ENCODE data around the gene ACVR1. TPM values are rescaled to one million over a fixed set of nuclear protein-coding genes. Genes with fewer than 3 reads are reported as not detected.
A peak's percentile ranks its signal among the peaks of the same experiment; 100 is the strongest.

ACVR1 gene
- total RNA-seq, 1 donor from 2014 or later: 35.5 TPM

DNA sequence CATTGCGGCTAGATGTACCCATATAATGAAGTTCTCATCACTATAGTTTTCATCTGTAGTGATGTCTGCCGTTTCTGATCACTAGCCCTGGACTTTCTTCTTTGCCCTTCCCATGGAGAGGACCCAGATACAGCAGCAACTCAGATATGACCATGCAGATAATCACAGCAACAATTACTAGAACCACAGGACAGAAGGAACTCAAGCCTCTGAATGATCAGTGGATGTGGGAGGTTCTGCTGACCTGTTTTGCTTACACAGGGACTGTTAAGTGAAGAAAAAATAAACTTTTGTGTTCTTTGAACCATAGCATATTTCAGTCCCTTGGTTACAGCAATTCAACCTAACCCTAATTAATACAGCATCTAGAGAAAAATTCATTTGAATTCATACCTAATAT is 62.7 kb downstream of the ACVR1 start:
- ATAC-seq: no peak
- DNase-seq (ENCODE audit: low spot score): no peak
- intact Hi-C loops (cut with DNase I): no loop called here

DNA sequence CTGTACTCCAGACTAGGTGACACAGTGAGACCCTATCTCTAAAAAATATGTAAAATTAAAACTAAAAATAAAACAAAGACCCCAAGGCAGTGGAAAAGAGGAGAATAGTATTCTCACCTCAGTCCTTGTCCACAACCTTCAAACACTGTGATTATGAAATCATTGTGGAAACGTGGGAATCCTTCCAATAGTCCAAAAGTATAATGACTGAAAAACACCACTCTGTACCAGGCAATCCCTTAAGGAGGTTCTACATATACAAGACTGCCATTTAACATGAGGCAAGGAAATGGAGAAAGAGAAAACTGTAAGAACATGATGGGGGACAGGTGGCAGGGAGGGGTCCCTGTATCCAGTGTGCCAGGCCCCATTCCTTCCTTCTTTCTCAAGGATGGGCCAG is 66.1 kb downstream of the ACVR1 start:
- DNase-seq (ENCODE audit: low spot score) (no peak), ATAC-seq (peak; percentile 61)
- intact Hi-C loops (cut with DNase I): no loop called here

DNA sequence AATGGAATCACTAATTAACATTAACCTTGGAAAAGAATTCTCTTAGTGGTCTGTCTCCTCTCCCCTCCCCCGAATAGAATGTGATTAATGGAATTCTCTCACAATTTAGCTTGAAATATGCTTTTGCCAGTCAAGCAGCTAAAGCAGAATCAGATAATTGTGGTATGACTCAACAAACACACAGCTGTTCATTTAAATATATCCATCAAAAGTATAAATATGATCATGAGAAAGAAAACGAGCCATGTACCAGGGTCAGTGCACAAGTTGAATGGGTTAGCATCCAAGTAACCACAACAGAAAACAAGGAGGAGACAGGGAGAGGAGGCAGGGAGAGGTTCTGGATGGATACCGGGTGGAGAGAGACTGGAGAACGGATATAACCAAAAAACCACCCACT is 66.9 kb downstream of the ACVR1 start:
- DNase-seq (ENCODE audit: low spot score) (no peak), ATAC-seq (no peak)
- intact Hi-C loops (cut with DNase I): no loop called here

DNA sequence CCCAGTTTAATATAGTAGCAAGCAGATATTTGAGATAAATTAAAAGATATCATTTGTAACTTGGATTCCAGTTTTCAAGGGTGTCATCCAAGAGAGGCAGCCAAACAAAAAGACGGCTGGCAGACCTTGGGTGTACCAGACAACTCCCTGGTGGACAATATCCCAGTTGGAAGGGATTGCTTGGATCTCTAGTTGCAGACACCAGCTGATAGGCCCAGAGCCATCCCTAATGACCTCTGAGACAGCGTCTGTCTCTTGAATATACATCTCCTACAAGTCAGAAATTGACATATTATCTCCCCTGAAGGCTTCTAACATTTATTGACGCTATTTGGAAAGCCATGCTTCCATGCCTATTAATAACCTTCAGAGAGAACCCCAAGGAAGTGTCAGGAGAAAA is 67.7 kb downstream of the ACVR1 start:
- intact Hi-C loops (cut with DNase I): no loop called here
- no peak for ATAC-seq
- DNase-seq (ENCODE audit: low spot score): no peak

DNA sequence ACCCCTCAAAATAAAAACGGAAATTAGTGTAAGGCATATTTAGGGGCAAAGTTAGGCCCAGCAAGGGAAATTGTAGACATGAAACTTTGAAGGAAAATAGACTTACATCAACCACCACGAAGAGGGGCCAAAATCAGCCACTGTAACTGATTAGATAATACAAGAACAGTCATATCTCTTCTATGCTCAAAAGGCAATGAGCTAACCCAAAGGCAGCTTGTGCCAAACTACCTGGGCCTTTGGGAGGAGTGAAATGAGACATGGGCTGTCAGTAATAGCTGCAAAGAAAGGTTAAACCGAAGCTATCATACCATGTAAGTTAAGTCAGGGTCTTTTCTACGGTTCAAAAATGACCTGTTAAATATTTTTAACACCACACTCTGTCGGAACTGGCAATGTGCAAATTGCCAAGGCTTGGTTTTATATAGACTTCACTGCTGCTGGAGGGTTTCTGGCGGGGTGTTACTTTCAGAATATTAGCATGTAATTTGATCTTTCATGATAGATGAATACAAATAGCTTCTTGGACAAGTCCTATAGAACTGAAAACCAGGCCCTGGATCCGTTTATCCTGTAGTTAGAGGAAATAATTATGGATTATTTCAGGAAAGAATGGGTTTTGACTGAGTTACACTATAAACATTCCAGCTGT is 69.6 kb downstream of the ACVR1 start:
- intact Hi-C loops (cut with DNase I): no loop called here
- ATAC-seq: no peak
- DNase-seq (ENCODE audit: low spot score): no peak

DNA sequence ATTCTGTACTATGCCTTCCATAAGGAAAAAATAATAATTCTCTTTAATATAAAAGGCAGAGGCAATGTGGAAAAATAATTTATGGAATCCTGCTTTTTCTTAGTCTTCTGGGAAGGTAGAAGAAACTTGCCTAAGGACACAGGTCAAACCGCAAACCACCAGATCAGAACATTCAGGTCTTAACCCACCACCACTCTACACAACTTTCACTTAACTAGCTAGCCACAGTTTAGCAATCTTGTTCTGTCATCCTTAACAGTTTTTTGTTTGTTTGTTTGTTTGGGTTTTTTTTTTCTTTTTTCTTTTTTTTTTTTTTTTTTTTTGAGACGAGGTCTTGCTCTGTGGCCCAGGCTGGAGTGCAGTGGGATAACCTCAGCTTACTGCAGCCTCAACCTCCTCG is 70.6 kb downstream of the ACVR1 start:
- no peak for DNase-seq (ENCODE audit: low spot score)
- no peak for ATAC-seq
- intact Hi-C loops (cut with DNase I): no loop called here

DNA sequence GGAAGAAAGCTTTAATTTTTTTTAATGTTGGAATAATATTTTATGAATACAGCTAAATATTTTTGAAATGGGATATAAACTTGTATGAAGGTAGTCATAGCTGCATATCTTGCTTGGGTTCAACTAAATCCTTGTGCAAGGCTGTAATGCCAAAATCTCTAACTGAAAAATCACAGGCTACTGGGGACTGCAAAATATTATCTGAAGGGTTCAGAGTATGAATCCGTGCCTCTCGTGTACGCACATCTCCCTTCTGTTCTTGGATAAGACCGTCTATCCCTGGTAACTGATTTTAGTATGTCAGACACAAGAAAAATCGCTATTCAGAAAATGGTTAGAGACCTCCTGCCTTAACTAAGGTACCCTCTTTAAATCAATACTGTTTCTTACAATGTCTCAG is 71.8 kb downstream of the ACVR1 start:
- intact Hi-C loops (cut with DNase I): no loop called here
- DNase-seq (ENCODE audit: low spot score) (no peak), ATAC-seq (no peak)

DNA sequence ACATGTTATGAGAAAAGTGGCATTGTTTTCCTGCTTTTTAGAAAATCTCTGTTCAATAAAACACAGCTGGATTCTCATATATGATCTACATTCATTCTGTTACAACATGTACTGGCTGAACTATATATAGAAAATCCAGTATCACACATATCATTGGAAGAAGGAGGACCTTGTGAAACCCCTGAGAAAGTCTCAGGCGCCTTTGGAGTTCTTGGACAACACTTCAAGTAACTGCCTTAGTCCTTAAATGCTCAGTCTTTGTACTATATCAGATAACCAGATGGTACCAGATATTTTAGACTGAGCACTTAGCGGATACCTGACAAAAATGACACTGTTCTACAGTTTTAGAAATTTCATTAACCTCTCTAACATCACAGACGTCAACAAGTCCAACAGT is 72.2 kb downstream of the ACVR1 start:
- intact Hi-C loops (cut with DNase I): no loop called here
- no peak for DNase-seq (ENCODE audit: low spot score)
- ATAC-seq: no peak

DNA sequence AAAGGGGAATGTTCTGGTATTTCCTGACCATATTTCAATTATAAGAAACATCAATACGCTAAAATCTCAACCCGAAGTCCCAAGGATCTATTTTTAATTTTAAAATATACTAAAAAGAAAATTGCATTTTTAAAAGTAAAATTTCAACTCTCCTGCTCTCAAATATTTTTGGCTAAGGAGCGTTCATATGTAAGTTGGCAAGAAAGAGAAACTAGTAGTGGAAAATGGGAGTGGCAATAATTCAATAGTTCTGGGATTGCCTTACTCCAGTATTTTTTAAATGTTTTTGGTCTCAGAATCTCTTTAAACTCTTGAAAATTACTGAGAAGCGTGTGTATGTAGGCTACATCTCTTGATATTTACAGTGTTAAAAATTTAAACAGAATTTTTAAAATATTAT is 72.7 kb downstream of the ACVR1 start:
- ATAC-seq (no peak), DNase-seq (ENCODE audit: low spot score) (no peak)
- intact Hi-C loops (cut with DNase I): no loop called here

DNA sequence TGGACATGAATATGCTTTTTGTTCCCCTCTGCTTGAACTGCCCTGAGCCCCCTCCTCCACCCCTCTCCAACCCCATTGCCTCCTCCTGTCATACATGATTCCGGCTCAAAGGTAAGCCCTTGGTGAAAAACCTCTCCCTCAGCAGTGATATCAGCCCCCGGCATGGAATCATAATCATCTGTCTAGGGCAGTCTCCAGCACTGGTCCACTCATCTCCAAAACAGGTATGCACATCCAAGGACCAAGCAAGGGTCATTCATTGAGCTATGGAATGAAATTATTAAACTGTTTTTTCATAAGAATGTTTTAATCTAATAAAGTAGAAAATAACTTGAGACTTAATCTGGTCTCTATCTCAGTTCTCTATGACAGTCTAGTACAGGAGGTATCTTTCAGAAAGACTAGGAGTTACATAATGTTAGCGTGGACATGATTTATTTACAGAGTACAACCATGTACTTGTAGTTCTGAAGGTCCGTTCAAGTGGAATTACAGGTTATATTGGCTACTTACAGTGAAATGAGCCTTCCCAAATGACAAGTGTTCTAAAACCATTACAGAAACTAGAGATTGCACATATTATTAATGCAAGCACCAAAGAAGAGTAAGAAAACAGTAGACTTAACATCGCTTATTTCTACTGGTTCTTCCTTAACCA is 75.2 kb downstream of the ACVR1 start:
- DNase-seq (ENCODE audit: low spot score) (no peak), ATAC-seq (no peak)
- intact Hi-C loops (cut with DNase I): no loop called here

DNA sequence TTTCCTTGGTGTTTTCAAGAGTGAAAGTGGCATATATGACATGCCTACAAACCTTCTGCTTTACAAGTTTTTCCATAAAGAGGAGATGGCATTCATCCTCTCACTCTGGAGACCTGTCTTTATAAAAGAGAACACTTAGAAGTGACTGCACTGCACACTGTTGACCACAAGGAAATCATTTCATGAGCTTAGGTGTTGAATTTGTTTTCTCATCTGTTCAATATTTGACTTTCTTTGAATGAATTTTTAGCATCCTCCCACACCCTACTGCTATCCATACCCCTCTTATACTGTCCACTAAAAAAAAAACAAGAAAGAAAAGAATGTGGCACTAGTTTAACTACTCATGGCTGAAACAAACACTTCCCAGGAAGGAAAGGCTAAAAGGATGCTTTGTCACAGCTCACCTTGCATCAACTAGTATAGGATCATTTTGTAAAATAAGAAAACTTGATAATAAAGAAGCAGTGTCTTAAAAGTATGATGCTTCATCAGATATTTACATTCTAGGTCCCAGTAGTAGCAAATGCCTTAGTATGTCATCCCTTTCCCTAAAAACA is 83.0 kb downstream of the ACVR1 start:
- DNase-seq (ENCODE audit: low spot score) (no peak), ATAC-seq (no peak)
- intact Hi-C loops (cut with DNase I): no loop called here

DNA sequence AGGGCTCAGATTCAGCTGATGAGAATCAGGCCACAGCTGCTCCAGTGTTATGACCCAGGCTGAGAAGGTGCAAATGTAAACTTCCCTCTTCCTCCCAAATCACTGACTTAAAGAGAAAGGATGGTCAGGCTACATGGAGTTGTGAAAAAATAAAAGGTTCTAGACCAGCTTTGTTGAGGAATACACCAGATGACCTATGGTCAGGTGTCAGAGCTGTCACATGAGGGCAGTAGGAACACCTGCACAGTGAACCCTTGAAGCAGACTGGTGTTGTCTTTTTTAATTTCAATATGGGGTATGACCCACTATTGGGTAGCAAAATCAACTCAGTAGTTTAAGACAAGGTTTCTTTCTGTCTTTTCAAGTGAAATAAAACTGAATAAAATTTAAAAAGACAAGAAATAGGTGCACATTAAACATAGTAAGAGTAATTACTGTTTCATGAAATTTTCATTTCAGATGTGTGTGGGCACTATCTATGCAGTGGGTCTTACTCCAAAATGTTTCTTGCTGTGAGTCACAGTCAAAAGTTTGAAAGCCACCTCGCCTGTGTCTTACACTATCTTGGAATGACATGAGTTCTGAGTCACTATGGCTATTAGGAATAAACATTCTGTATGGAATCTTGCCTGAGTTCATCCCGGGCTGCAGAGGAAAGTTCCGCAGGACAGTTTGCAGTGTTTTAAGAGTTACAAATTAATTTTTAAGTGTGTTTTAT is 83.6 kb downstream of the ACVR1 start:
- intact Hi-C loops (cut with DNase I): no loop called here
- ATAC-seq: no peak
- DNase-seq (ENCODE audit: low spot score): no peak

DNA sequence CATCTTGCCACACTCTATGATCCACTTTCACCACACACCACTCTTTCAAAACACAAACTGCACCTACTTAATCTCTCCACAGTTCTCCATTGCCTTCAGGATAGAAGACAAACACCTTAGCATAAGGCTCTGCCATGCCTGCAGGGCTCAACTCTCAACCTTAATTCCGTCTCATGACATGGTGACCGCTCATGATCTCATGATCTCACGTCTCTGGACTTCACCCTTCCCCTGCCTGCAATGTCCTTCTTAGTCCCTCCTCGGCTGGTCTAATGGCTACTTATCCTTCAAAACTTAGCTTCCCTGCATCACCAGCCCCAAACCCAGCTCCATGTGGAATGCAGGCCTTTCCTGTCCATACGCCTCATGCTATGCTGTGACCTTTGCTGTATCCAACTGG is 85.3 kb downstream of the ACVR1 start:
- ATAC-seq: no peak
- DNase-seq (ENCODE audit: low spot score): no peak
- intact Hi-C loops (cut with DNase I): no loop called here

DNA sequence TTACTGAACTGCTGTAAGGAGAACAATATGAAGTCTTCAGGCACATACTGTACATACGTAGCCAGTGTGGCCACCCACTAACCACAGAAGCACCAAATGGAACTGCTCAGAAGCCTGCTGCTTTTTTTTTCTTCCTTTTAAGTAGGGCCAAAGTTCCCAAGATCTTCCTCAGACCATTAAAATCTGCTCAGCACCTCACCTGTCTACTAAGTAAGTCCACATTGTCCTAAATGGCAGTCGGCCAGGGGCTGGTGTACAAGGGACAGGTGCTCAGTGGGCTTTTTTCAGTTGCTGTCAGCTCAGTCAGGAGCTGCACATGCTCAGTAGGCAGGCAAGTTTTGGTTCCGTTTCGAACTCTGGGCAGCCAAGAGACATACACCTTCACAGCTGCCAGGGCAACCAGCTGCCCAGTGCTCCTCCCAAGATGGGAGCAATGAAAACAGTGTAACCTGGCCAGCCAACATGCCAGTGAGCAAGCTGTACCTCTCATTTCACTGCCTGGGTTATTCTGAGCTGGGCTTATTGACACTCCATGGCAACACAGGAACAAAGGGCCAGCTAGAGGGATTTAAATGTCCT is 86.1 kb downstream of the ACVR1 start:
- intact Hi-C loops (cut with DNase I): no loop called here
- DNase-seq (ENCODE audit: low spot score): no peak
- ATAC-seq: peak; percentile 11

DNA sequence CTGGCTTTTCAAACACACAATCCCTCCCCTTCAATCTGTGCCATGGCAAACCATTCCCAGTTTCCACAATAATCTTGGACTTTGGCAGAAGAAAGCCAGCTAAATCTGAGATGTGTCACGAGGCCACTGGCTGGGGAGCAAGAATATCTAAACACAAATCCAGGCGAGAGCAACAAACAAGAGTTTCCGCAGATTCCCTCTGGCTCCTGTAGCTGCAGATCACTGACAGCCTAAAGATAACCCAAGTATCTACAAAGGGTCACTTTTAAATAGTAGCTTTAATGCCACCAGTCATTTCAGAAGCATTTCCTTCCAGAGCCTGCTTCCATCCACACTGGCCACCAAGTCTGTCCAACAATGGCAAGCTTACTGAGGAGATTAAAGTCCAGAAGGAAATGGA is 86.9 kb downstream of the ACVR1 start:
- intact Hi-C loops (cut with DNase I): no loop called here
- ATAC-seq (peak; percentile 27), DNase-seq (ENCODE audit: low spot score) (no peak)

DNA sequence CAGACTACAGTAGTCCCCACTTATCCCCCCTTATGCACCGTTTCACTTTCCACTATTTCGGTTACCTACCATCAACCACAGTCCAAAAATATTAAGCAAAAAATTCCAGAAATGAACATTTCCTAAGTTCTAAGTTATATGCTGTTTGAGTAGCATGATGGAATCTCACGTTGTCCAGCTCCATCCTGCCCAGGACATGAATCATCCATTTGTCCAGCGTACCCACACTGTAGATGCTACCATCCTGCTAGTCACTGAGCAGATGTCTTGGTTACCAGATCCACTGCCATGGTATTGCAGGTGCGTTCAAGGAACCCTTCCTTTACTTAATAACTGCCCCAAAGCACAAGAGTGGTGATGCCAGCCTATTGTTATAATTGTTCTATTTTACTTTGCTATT is 87.9 kb downstream of the ACVR1 start:
- ATAC-seq: no peak
- intact Hi-C loops (cut with DNase I): no loop called here
- DNase-seq (ENCODE audit: low spot score): no peak

DNA sequence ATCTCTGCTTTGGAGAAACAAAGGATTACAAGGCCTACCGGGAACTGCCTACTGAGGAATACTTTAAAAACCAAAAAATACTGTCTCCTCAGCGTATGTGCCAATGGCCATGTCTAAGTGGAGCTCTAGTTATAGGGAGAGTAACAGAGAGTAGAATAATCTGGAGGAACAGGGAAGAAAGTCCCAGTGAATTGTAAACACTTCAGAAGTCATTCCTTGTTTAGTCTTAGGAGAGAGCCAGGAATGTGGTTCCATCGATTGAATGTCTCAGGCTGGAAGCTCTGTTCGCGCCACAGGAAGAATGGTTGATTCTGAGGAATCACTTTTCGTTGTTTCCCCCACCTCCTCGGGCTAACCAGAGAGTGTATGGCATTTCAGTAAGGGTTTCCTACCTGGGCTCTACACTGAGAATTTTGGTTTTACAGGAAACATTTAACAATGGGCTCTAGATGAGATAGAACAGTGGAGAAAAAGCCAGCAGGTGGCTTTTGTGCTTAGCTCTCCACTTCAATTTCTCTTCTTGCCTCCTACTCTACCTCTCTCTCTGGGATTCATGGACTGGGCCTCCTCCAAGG is 88.7 kb downstream of the ACVR1 start:
- DNase-seq (ENCODE audit: low spot score) (no peak), ATAC-seq (no peak)
- intact Hi-C loops (cut with DNase I): no loop called here

DNA sequence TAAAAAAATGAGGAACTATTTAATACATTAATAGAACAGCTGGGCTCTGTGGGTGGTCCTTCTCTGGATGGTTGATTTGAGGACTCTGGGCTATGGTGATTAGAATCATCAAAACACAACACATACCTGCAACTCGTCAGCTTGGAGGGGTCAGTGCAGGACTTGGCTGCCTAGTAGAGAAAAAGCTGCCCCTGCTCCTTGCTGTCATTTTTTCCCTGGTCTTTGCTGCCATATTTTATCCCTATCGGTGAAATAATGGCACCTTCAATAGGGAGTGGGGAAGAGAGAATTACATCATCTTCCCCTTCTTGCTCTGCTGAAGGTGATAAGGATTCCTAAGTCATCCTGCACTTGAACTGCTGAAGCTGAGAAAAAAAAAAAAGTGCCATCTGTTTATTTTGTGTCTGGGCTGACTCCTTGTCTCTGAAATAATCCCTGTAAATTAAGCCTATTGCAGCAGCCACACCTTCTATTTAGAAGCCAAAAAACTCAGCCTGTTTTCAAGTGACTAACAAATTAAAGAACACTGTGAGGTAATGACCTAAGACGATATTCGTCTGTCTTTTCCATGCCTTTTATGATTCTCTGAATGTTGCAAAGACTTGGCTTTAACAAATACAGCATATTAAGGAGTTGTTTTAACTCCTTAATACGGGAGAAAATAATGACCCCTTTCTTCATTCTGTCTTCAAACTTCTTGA is 89.3 kb downstream of the ACVR1 start:
- no peak for ATAC-seq
- intact Hi-C loops (cut with DNase I): no loop called here
- DNase-seq (ENCODE audit: low spot score): no peak
